GM21423 (cell line): ENCODE data around the gene SNAP29.
A peak's percentile ranks its signal among the peaks of the same experiment; 100 is the strongest.
"Not testable (repeated sequence)": the region's sequence is repeated elsewhere in the genome, so short reads cannot be mapped to it uniquely, and the experiment has no call there.

Experiments used
- ATAC-seq: cut with Tn5 transposase; IDR thresholded peaks from one replicate; pipeline ENCODE4 v1.9.1; 2021; ENCODE audit warnings: mild to moderate bottlenecking, moderate library complexity; ENCODE audit not compliant: unreplicated experiment

The SNAP29 gene

DNA sequence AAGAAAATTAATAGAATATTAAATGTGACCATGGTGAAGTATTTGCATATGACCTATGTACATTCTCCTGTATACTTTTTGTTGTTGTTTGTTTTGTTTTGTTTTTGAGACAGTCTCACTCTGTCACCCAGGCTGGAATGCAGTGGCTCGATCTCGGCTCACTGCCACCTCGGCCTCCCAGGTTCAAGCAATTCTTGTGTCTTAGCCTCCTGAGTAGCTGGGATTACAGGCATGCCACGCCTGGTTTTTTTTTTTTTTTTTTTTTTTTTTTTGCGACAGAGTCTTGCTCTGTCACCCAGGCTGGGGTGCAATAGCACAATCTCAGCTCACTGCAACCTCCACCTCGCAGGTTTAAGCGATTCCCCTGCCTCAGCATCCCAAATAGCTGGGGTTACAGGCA, 38.9 kb downstream of the SNAP29 start:
- not testable (repeated sequence) for ATAC-seq

DNA sequence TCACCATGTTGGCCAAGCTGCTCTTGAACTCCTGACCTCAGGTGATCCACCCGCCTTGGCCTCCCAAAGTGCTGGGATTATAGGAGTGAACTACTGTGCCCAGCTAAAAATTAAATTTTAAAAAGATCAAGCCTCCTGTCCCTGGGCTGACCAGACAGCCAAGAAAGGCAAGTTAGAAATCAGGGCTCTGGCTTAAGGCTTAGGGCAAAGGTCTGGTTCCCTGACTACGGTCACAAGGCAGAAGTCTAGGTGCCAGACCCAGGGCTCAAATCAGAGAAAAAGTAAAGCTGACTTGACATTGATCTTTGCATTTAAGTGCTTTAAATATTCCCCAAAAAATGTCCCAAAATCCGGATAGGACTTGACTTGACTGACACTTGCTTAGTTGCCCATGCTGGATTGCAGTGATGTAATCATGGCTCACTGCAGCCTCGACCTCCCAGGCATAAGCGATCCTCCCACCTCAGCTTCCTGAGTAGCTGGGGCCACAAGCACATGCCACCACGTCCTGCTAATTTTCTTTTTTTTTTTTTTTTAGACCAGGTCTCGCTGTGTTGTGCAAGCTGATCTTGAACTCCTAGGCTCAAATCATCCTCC, 41.1 kb downstream of the SNAP29 start:
- ATAC-seq, result no peak

DNA sequence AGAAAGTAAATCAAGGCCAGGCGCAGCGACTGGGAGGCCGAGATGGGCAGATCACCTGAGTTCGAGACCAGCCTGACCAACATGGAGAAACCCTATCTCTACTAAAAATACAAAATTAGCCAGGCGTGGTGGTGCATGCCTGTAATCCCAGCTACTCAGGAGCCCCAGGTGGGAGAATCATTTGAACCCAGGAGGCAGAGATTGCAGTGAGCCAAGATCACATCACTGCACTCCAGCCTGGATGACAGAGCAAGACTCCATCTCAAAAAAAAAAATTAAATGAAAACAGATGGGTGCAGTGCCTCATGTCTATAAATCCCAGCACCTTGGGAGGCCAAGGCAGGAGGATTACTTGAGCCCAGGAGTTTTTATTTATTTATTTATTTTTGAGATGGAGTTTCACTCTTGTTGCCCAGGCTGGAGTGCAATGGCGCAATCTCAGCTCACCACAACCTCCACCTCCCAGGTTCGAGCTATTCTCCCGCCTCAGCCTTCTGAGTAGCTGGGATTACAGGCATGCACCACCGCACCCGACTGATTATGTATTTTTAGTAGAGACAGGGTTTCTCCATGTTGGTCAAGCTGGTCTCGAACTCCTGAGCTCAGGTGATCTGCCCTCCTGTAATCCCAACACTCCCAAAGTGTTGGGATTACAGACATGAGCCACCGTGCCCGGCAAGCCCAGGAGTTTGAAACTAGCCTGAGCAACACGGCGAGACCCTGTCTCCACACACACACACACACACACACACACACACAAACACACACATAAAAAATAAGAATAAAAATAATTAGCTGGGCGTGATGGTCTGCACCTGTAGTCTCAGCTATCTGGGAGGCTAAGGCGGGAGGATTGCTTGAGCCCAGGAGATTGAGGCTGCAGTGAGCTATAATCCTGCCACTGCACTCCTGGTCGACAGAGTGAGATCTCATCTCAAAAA, 42.6 kb downstream of the SNAP29 start:
- ATAC-seq, result not testable (repeated sequence)

DNA sequence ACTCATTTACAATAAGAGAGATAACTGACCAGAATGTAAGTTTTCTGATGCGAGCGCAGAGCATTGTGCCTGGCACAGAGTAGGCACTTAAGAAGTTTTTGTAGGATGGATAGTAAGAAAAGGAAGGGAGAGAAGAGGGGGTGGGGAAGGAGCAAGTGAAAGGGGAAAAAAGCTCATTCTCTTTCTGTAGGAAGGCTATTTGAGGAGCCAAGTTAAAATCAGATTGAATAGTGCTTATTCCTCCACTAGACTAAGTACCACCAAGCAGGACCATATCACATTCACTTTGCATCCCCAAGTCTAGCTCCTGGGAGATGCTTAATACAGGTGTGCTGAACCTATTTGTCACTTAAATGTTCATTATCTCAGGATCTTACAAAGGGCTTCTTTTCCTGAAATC, 44.3 kb downstream of the SNAP29 start:
- no peak for ATAC-seq

DNA sequence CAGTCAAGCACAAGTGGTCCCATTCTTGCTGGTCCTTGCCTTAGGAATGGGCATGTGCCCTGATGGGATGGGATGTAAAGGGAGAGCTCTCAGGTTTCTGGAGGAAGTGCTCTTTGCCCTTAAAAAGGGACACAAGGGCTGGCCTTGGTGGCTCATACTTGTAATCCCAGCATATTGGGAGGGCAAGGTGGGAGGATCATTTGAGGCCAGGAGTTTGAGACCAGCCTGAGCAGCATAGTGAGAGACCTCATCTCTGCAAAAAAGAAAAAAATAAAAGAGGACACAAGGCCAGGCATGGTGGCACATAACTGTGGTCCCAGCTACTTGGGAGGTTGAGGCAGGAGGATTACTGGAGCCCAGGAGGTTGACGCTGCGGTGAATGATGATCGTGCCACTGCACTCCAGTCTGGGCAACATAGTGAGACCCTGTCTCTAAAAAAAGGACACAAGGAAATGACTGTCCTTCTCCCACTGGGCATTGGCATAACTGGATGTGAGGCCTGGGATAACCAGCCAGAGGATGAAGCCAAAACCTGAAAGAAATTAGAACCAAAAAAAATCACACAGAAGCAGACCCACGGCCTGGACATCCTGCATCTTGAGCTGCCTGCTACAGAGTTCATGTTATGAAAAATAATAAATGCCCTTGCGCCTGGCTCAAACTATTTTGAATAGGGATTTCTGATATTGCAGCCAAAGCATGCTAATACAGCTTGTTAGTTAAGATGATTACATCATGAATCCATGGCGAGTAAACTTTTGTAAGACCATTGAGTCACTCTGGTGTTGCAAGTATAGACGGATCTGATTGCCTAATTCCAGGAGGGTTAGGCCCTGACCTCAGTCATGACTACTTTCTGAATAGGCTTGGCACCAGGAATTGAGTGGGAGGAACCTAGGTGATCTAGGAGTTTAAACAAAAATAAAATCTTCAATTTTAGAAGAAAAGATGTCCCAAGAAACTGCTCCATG, 45.5 kb downstream of the SNAP29 start:
- ATAC-seq, result no peak

DNA sequence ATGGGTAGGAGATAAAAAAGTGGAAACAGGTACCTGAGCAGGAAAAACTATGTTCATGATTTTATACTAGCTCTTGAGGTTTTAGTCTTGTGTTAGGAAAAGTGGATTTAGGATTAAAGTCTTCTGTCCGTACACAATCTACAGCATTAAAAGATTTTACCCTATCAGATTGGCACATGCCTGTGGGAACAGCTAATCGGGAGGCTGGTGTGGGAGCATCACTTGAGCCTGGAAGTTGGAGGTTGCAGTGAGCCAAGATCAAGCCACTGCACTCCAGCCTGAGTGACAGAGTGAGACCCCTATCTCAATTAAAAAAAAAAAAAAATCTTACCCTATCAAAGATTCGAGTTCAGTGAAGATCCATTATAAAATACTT, 46.2 kb downstream of the SNAP29 start:
- ATAC-seq, result no peak

DNA sequence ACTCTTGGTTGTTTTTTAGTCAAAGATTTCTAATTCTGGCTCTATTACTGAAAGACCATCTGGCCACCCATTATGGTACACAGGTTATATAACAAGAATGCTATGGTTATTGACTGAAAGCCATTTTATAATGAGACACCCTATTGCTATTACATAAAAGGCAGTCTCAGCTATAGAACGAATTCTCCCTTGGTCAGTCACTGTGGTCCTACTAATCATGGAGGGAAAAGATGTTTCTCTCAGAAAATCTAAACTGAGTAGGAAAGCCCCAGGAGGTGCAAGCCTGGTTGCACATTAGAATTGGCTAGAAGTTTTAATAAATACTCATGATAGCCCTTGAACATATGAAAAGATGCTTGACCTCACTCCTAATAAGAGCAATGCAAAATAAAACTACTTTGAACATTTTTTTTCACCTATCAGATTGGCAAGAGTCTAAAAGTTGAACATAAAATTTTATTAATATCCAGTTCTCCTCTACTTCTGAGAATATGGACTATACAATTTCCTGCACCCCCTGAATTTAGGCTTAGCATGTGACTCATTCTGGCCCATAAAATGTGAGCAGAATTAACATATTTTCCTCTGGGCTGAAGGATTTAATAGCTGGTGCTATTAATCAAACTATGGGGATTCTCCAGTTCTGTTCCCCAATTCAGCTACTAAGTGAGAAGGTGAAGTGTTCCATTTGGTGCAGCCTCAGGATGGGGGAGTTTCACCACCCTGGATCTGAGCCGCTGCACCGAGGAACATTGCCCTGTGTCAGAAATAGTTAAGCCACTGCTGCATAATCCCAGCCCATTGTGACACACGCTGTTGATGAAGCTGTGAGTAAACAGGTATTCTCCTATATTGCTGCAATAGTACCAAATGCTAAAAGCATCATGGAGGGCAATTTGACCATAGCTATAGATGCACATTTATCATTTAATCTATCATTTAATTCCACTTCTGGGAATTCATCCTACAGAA, 46.9 kb downstream of the SNAP29 start:
- no peak for ATAC-seq

DNA sequence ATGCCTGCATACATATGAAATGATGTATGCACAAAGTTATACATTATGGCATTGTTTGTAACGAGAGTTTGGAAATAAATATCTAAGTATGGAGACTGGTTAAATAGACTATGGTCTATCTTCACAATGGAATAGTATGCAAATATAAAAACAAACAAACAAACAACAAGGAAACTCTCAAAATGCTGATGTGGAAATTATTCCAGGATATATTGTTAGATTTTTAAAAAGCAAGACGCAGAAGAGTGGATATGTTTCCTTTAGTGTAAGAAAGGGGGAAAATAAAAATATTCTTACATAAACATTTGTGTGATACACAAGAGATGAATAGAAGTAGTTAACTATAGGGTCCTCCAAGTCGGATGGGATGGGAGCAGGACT, 47.6 kb downstream of the SNAP29 start:
- ATAC-seq, result no peak

DNA sequence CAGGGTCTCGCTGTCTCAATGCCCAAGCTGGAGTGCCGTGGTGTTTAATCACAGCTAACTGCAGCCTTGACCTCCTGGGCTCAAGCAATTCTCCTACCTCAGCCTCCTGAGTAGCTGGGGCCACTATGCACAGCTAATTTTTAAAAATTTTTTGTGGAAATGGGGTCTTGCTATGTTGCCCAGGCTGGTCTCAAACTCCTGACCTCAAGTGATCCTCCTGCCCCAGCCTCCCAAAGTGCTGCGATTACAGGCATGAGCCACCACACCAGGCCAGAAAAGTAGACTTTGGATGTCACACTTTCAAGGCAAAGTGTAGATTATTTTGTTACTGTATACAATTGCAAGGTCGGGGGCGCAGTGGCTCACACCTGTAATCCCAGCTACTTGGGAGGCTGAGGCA, 49.9 kb downstream of the SNAP29 start:
- ATAC-seq, result not testable (repeated sequence)

DNA sequence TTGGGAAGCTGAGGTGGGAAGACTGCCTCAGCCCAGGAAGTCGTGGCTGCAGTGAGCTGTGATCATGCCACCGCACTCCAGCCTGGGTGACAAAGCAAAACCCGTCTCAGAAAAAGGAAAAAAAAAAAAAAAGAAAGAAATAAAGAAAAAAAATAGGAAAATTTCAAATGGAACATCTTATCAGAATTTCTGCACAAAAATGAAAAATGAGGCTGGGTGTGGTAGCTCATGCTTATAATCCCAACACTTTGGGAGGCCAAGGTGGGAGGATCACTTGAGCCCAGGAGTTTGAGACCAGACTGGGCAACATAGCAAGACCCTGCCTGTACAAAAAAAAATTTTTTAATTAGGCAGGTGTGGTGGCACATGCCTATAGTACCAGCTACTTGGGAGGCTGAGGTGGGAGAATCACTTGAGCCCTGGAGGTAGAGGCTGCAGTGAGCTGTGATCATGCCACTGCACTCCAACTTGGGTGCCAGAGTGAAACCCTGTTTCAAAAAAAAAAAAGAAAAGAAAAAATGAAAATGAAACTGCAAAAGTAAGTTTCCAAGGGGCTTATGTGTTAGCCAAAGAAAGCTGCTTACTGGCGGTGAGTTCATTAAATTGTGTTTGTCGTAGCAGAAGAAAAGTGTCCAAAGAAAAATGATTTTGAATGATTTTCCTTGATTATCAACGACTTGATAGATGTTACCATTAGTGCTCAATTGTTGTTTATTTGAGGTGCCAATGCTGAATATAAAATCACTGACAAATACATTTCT, 50.9 kb downstream of the SNAP29 start:
- ATAC-seq, result no peak

DNA sequence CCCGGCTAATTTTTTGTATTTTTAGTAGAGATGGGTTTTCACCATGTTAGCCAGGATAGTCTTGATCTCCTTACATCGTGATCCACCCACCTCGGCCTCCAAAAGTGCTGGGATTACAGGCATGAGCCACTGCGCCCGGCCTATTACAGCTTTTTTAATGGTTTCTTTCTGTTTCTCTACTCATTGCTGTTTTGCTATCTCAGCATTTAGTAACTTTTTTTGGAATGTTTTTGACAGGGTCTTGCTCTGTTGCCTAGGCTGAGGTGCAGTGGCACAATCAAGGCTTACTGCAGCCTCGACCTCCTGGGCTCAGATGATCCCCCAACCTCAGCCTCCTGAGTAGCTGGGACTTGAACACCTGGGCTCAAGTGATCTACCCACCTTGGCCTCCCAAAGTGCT, 53.7 kb downstream of the SNAP29 start:
- ATAC-seq, result no peak

DNA sequence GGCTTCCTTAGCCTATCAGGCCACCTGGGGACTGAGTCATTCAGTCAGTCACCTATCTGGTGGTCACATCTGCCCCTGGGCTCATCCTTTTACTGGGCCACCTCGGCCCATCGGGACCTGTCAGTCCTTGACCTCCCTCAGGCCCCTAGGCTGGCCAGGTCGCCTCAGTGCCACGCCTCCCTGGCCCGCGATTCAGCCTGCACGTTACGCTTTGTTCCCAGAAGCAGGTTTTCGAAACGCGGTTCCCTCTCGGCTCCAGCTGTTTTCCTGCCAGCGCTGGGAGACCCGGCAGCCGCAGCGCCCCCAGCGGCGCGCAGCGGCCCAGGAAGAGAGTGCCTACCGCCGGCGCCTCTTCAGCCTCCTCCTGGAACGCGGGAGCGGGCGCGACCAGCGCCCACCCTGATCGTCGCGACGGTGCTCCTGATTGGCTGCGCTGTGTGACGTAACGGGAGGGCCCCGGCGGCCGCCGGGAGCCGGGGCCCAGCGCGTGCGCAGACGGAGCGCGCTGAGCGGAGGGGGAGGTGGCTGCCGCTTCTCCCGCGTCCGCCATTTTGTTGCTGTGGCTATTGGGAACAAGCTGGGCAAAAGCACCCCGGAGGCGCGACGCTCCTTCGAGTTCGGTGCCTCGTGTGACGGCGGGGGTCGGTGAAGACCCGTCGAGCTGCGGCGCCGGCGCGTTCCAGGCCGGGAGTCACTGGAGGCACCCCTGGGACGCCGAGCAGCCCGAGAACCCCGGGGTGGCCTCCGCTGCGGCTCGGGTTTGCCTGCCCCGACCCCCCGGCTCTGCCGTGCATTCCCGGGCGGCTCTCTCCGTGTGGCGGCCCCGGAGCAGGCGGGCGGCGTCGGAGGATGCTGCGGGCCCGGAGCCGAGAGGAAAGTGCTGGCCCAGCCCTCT, 58.4 kb downstream of the SNAP29 start, which contains the start of gene CRKL:
CRKL (plus strand) TSS at position 492 of the 895 bp plus-strand sequence. CDS start 528 bp downstream, outside the sequence.
- peak; percentile 94 for ATAC-seq

DNA sequence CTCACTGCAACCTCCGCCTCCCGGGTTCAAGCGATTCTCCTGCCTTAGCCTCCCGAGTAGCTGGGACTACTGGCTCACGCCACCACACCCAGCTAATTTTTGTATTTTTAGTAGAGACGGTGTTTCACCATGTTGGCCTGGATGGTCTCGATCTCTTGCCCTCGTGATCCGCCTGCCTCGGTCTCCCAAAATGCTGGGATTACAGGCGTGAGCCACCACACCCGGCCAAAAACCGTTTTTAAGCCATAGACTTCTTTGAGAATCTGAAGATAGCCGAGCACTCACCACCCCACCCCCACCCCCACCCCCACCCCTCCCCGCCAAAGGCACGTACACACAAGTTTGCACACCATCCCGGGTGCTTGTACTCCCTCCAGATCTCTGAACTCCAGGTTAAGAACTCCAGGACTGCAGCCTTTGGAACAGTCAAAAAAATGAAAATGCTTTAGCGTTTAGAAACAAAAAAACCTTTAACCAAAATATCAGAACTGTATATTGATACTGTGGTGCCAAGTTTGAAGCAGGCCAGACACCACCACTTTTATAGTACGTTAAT, 59.9 kb downstream of the SNAP29 start:
- ATAC-seq, result no peak

DNA sequence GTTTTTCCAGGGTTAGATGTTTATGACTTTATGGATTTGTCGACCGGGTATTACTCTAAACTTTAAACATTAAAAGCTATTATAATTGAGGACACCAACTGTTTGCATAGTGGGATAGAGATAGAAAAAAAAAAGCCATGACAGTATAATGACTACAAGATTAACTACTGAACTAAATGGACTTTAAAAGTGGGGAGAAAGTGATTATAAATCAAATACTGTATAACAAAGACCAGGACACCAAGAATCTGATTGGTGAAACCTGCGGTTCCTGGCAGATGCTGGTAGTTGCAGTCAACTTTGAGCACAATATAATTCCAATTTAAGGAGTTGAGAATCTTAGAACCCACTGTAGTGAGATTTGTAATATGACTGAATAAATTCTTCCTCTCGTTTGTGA, 60.9 kb downstream of the SNAP29 start:
- no peak for ATAC-seq

DNA sequence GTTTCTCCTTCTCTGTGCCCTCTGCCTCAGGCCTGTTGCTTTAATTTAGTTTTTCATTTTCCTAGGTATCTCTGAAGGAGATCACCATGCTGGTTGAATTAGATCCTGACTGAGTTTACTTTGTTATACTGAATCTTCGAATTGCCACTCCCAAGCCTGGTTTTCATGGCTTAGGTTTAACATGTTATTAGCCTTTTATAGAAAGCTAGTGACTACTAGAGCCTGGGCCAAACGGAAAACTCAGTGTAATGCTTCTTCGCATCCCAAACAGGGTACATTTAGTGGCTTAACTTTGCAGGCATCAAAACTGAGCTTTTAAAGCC, 62.0 kb downstream of the SNAP29 start:
- ATAC-seq, result no peak

DNA sequence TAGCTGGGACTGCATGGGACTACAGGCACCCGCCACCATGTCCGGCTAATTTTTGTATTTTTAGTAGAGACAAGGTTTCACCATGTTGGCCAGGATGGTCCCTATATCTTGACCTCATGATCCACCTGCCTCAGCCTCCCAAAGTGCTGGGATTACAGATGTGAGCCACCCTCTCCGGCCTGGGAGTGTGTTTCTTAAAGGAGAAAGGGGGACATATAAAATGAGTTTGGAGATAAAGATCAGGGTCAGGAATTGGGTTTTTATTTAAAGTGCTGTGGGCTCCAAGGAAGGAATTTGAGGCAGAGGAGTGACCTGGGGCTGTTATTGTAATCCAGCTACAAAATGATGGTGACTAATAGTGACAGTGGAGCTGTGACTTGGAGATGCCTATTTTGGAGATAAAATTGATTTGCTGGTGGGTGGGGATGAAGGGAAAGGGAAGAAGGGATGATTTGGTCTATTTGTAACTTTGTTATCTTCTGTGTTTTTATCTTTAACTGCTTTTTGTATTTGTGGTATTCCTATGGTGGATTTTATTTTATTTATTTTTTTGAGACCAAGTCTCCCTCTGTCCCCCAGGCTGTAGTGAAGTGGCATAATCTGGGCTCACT, 63.4 kb downstream of the SNAP29 start:
- ATAC-seq, result no peak

DNA sequence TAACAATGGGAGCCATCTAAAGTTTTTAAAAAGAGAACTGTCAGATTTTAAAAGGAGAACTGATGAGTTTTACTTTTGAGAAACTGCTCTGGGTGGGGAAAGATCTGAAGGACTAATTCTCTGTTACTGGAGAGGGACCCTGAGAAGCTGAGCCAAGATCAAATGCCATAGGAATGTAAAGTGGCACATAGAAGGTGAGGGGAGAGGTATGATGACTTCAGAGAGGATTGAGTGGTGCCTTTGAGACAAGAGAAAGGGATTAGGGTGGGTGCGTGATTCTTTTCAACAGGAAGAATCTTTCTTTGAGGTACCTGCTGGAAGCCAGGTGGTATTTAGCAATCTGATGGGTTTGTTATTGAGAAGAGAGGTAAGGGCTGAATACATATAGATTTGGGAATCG, 67.4 kb downstream of the SNAP29 start:
- ATAC-seq, result no peak
